K562 (cell line): Measurements from ENCODE around the gene CHRND. TPM values are rescaled to one million over a fixed set of nuclear protein-coding genes. Genes with fewer than 3 reads are reported as not detected.

Source experiments
- ATAC-seq: fragments of 200-7000 bp; cut with Tn5 transposase; 3 replicates; pipeline ENCODE4 v1.9.1; 2020; ENCODE audit warnings: moderate library complexity
- Bru-seq: library from RNA; stranded (reverse); fragments of 400-500 nt; gene quantifications from one replicate; lab custom pipeline; 2021; lab: Mats Ljungman, UMichigan
- BruChase-seq, 2 experiments: library from RNA; stranded (reverse); fragments of 400-500 nt; gene quantifications; one replicate each; lab custom pipeline; 2021; lab: Mats Ljungman, UMichigan
- BruUV-seq: library from RNA; stranded (reverse); fragments of 400-500 nt; replicated peaks from 2 replicates; lab custom pipeline; 2021; lab: Mats Ljungman, UMichigan
- CTCF ChIA-PET: fragments of 300-600 bp; formaldehyde crosslinking; extraction: SDS; loops from one replicate; lab custom pipeline; 2021; ENCODE audit warnings: low intra/inter-chr PET ratio; lab: Yijun Ruan, JAX
- POLR2A ChIA-PET: fragments of 300-600, 350-650 bp; sonication (Branson Sonifier 250); formaldehyde crosslinking; extraction: SDS; loops from one replicate; lab custom pipeline; 2021; ENCODE audit warnings: antibody characterized with exemption, inconsistent platforms; lab: Yijun Ruan, JAX
- DNase-seq, 4 experiments: peaks; one replicate each; pipeline versions ENCODE4 v3.0.0 to v3.0.0-alpha.2; 2011 to 2018; ENCODE audit warnings: low spot score in 3 of 4, mixed read lengths in 3 of 4; ENCODE audit errors: extremely low read depth in 1 of 4
- FAIRE-seq: peaks from 2 replicates; lab custom pipeline; 2011; peaks lifted over from hg19 to GRCh38; lab: Jason Lieb, UNC
- H2AFZ ChIP-seq: 2 replicates; pipeline ENCODE4 v1.6.0; 2011; ENCODE audit warnings: low read depth, low read length, control low read depth, inconsistent platforms
- H3K27ac ChIP-seq: fragments of 200-600 bp; 3 replicates; pipeline ENCODE4 v1.8.0; 2011; ENCODE audit warnings: low read depth, mild to moderate bottlenecking, control low read depth, inconsistent platforms, low read length, moderate library complexity, mixed read lengths; ENCODE audit errors: extremely low read depth
- H3K27me3 ChIP-seq, 2 experiments: fragments of 300-600 bp in 1 of 2; 2 replicates in 1 of 2; 3 replicates in 1 of 2; pipeline versions ENCODE4 v1.6.0 to v1.8.0; 2011; ENCODE audit warnings: inconsistent platforms in 2 of 2, low read length in 2 of 2, mild to moderate bottlenecking in 1 of 2, mixed read lengths in 1 of 2, moderate library complexity in 1 of 2; ENCODE audit not compliant: control insufficient read depth in 2 of 2, insufficient read depth in 2 of 2
- H3K36me3 ChIP-seq: fragments of 300-600 bp; 3 replicates; pipeline ENCODE4 v1.8.0; 2011; ENCODE audit warnings: mild to moderate bottlenecking, low read length, inconsistent platforms; ENCODE audit not compliant: control insufficient read depth, insufficient read depth
- H3K4me1 ChIP-seq, 2 experiments: fragments of 200-600 bp in 1 of 2; replicated peaks in 1 of 2; 2 replicates in 1 of 2; 3 replicates in 1 of 2; pipeline versions ENCODE4 v1.5.1 to v1.8.0; 2011; ENCODE audit warnings: inconsistent platforms in 2 of 2, low read length in 2 of 2, mild to moderate bottlenecking in 1 of 2, mixed read lengths in 1 of 2, moderate library complexity in 1 of 2; ENCODE audit not compliant: control insufficient read depth in 2 of 2, insufficient read depth in 2 of 2
- H3K4me2 ChIP-seq: 2 replicates; pipeline ENCODE4 v1.6.1; 2011; ENCODE audit warnings: low read length, control low read depth, inconsistent platforms, mixed read lengths; ENCODE audit not compliant: insufficient read depth
- H3K4me3 ChIP-seq: fragments of 200-600 bp; sonication (generic), shearing (Covaris generic); 2 replicates; pipeline ENCODE4 v1.5.1; 2016; ENCODE audit warnings: control low read depth, inconsistent platforms
- H3K79me2 ChIP-seq: fragments of 200-600 bp; 3 replicates; pipeline ENCODE4 v1.8.0; 2011; ENCODE audit warnings: low read length, inconsistent platforms; ENCODE audit not compliant: control insufficient read depth, insufficient read depth
- H3K9ac ChIP-seq, 2 experiments: 2 replicates each; pipeline versions ENCODE4 v1.6.0 to v1.6.1; 2011; ENCODE audit warnings: low read depth in 2 of 2, low read length in 2 of 2, control low read depth in 1 of 2, inconsistent platforms in 1 of 2, mild to moderate bottlenecking in 1 of 2, mixed read lengths in 1 of 2; ENCODE audit not compliant: insufficient read depth in 1 of 2
- H3K9me1 ChIP-seq: one replicate; pipeline ENCODE4 v1.6.0; 2011; ENCODE audit warnings: inconsistent platforms, mild to moderate bottlenecking, low read length, moderate library complexity; ENCODE audit not compliant: control insufficient read depth, insufficient read depth
- H3K9me3 ChIP-seq: replicated peaks from 2 replicates; pipeline ENCODE4 v1.5.1; 2011; ENCODE audit warnings: low read depth, low read length, inconsistent platforms; ENCODE audit not compliant: control insufficient read depth, insufficient read depth
- H4K20me1 ChIP-seq: replicated peaks from 2 replicates; pipeline ENCODE4 v1.6.1; 2011; ENCODE audit warnings: low read length, inconsistent platforms, mixed read lengths; ENCODE audit not compliant: control insufficient read depth, insufficient read depth
- BACH1 ChIP-seq: fragments of 200-800 bp; sonication (Bioruptor generic); IDR thresholded peaks from 2 replicates; pipeline ENCODE4 v1.6.1; 2016; ENCODE audit warnings: missing genetic modification characterization, missing compliant biosample characterization
- DACH1 ChIP-seq: fragments of 450-650 bp; IDR thresholded peaks from 2 replicates; pipeline ENCODE4 v1.6.1; 2018; ENCODE audit not compliant: partially characterized antibody
- NFYB ChIP-seq: IDR thresholded peaks from 2 replicates; pipeline ENCODE4 v1.6.1; 2011; ENCODE audit warnings: mild to moderate bottlenecking, moderate library complexity; ENCODE audit not compliant: insufficient read length; ENCODE audit errors: extremely low read depth
- TBL1XR1 ChIP-seq, 2 experiments: IDR thresholded peaks; 2 replicates each; pipeline ENCODE4 v1.6.1; 2012; ENCODE audit warnings: improper control_type of control experiment in 2 of 2, low read length in 2 of 2, mild to moderate bottlenecking in 1 of 2
- TEAD2 ChIP-seq: fragments of 450-650 bp; IDR thresholded peaks from 2 replicates; pipeline ENCODE4 v1.6.1; 2016; ENCODE audit warnings: missing genetic modification characterization, control low read depth, missing compliant biosample characterization
- ZNF318 ChIP-seq, 2 experiments: fragments of 450-650 bp; IDR thresholded peaks; 2 replicates each; pipeline ENCODE4 v1.6.1; 2016; ENCODE audit warnings: mild to moderate bottlenecking in 2 of 2, borderline replicate concordance in 1 of 2, low read depth in 1 of 2, moderate library complexity in 1 of 2
- WGBS: fragments of 100-300 bp; shearing (Covaris generic); methylation state at CpG from one replicate; pipeline ENCODE4 v1.1.6; 2016; ENCODE audit warnings: low coverage, mixed read lengths; ENCODE audit not compliant: insufficient coverage; ENCODE audit errors: missing lambda C conversion rate; 5-methylcytosine and 5-hydroxymethylcytosine counted together
- in situ Hi-C: fragments of 300-500 bp; cut with MboI; formaldehyde crosslinking; loops from 4 replicates; pipeline ENCODE4 v1.15.0; 2018; ENCODE audit warnings: inconsistent platforms, mixed read lengths
- intact Hi-C: fragments of 100-400 bp; cut with micrococcal nuclease; formaldehyde crosslinking; loops from 2 replicates; pipeline ENCODE4 v1.14.2; 2022
- long read RNA-seq, 3 experiments: library from polyadenylated mRNA in 2 of 3; library from RNA in 1 of 3; unstranded in 2 of 3; stranded (forward) in 1 of 3; transcript quantifications; one replicate each; pipeline ENCODE4 v2.0.0, GENCODE V29; 2019 to 2022
- polyA minus RNA-seq, 3 experiments: library from RNA; depleted of rRNA, polyadenylated mRNA; stranded (reverse); fragments of >200 nt; gene quantifications; 2 replicates each; pipeline ENCODE4 v1.2.3, GENCODE V29; 2011
- polyA plus RNA-seq, 8 experiments: library from polyadenylated mRNA; depleted of rRNA in 4 of 8; stranded (reverse) in 5 of 8; unstranded in 3 of 8; fragments of >200 nt; fragmentation: Nextera tagmentation in 2 of 8; fragmentation: Illumina TruSeq in 1 of 8; extraction: Ambion mirVana in 2 of 8; extraction: Trizol in 1 of 8; gene quantifications; 2 replicates each; pipeline versions ENCODE4 v1.2.1 to v1.2.3, GENCODE V29; 2011 to 2014; ENCODE audit warnings: inconsistent platforms in 1 of 8, missing spikeins in 1 of 8
- total RNA-seq, 7 experiments: library from RNA; depleted of rRNA in 6 of 7; stranded (reverse); fragments of >200 nt in 6 of 7; fragmentation: Illumina TruSeq in 2 of 7; extraction: Trizol in 2 of 7; gene quantifications; 2 replicates each; pipeline versions ENCODE4 v1.2.1 to v1.2.3, GENCODE V29; 2011 to 2021; ENCODE audit warnings: low replicate concordance in 1 of 7

CHRND gene
- not detected in 2 replicates for total RNA-seq (2011; cell fraction: chromatin; rRNA removed; ENCODE audit: low replicate concordance)
- not detected in 2 replicates for total RNA-seq (2011; cell fraction: nucleolus; rRNA removed)
- not detected in 2 replicates for total RNA-seq (2011; cell fraction: nucleoplasm; rRNA removed)
- total RNA-seq (2014; rRNA removed): not detected in 2 replicates
- not detected in 2 replicates for total RNA-seq (2014; rRNA removed; fragmentation: Illumina TruSeq; extraction: Trizol)
- not detected in 2 replicates for total RNA-seq (2015; rRNA removed; fragmentation: Illumina TruSeq; extraction: Trizol)
- not detected in 2 replicates for total RNA-seq (2021)
- not detected in 2 replicates for polyA plus RNA-seq (2011; rRNA removed)
- polyA plus RNA-seq (2011; cell fraction: cytosol; rRNA removed): not detected in 2 replicates
- not detected in 2 replicates for polyA plus RNA-seq (2011; cell fraction: nucleus; rRNA removed)
- polyA plus RNA-seq (2012): not detected in 2 replicates
- polyA plus RNA-seq (2014; fragmentation: Illumina TruSeq; extraction: Trizol): not detected in 2 replicates
- not detected for polyA plus RNA-seq (2014; fragmentation: Nextera tagmentation; extraction: Ambion mirVana)
- not detected in 2 replicates for polyA plus RNA-seq (2014; rRNA removed)
- not detected in 2 replicates for polyA minus RNA-seq (2011; rRNA and poly(A)+ RNA removed)
- not detected in 2 replicates for polyA minus RNA-seq (2011; cell fraction: cytosol; rRNA and poly(A)+ RNA removed)
- polyA minus RNA-seq (2011; cell fraction: nucleus; rRNA and poly(A)+ RNA removed): not detected in 2 replicates
- Bru-seq, nascent RNA: not detected
- BruChase-seq, experiment 1, labeled RNA remaining after a 2-hour chase: not detected
- not detected for BruChase-seq, experiment 2, labeled RNA remaining after a 6-hour chase
- long read RNA-seq, experiment 1: 0 reads
- long read RNA-seq, experiment 2: 0 reads
- long read RNA-seq, experiment 3: 0 reads

- no peaks in the 10 kb centered on the region for H4K20me1 ChIP-seq
- no peak within 1 kb of the TSS for H2AFZ ChIP-seq
- DNase-seq: peak in 1 of 4 experiments; percentile 33
- H3K4me2 ChIP-seq: no peak within 1 kb of the TSS
- peaks cover 0 to 27% of the 10 kb centered on the region in 2 experiments; a peak in 2 of 5 replicates for H3K4me1 ChIP-seq
- intact Hi-C loops (no loop called here), in situ Hi-C loops (no loop called here)
- H3K9ac ChIP-seq: no peak within 1 kb of the TSS
- POLR2A ChIA-PET: interaction anchor here (0.5 to 0.6 kb wide), 2 partner anchors 19 to 474 kb away, joined by 3 to 4 read pairs; no protein-coding TSS in a partner anchor
- H3K9me3 ChIP-seq: no peaks in the 10 kb centered on the region
- 19% methylated on average over 4 of the region's 18 CpGs for WGBS
- CTCF ChIA-PET: no interaction called here
- H3K27ac ChIP-seq: no peak within 1 kb of the TSS
- H3K36me3 ChIP-seq: no peaks in the 10 kb centered on the region
- H3K9me1 ChIP-seq: no peaks in the 10 kb centered on the region
- H3K27me3 ChIP-seq: peaks cover 0 to 52% of the 10 kb centered on the region in 2 experiments; a peak in 2 of 5 replicates
- FAIRE-seq: no peak
- ATAC-seq: no peak
- BruUV-seq: no TSS peak
- no peaks in the 10 kb centered on the region for H3K79me2 ChIP-seq
- H3K4me3 ChIP-seq: no peak within 1 kb of the TSS
- no peak for TF ChIP-seq DACH1
- no peak for TF ChIP-seq TBL1XR1 (IDR thresholded peaks at IDR 0.05; ENCODE audit: low read length in 2 of 2)
- no peak for TF ChIP-seq BACH1 (tag)
- TF ChIP-seq ZNF318 (IDR thresholded peaks at IDR 0.05; ENCODE audit: borderline replicate concordance in 1 of 2, low read depth in 1 of 2): no peak
- no peak for TF ChIP-seq NFYB
- TF ChIP-seq TEAD2 (tag): no peak
Observed at GRCh38 chr2:232525791-232526371, at the start of gene CHRND. TSS of gene CHRND (plus strand) at chr2:232526160. CDS start at chr2:232526216, 56 bp downstream.
